HG03175 (cell line): ENCODE measurements around the gene C10orf95.

Experiments
- ATAC-seq: cut with Tn5 transposase; IDR thresholded peaks from one replicate; pipeline ENCODE4 v1.9.1; 2021; ENCODE audit warnings: mild to moderate bottlenecking, moderate library complexity; ENCODE audit not compliant: unreplicated experiment

C10orf95 gene

DNA sequence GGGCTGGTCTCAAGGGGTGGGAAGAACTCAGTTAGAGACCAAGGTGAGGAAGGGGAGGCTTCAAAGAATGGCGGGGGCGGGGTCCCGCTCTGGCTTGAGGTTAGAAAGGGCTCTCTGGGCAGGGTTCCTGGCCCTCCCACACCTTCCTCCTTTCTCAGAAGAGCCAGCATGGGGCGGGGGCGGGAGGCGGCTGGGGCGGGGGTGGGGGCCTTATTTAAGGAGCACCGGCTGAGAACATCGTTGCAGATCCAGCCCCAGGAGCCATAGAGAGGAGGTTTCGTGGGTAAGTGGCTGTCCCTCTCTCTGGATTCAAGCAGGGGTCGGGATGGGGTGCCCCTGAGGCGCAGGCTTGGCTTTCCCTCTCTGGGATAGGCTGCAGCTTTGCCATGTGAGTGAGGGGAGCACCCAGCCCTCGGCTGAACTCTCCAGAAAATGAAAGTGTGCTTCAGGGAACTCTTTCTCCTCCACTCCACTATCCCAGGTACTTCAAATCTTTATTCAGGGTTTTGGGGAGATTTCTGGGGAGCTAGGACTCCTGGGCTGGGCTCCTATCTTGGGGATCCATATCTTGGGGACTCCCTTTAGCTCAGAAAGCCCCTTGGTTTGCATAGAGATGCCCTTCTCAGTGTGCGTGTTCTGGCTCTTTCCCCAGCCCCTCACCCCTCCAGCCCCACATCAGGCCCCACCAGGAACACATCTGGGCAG, 15.7 kb downstream of the C10orf95 start:
- no peak for ATAC-seq

DNA sequence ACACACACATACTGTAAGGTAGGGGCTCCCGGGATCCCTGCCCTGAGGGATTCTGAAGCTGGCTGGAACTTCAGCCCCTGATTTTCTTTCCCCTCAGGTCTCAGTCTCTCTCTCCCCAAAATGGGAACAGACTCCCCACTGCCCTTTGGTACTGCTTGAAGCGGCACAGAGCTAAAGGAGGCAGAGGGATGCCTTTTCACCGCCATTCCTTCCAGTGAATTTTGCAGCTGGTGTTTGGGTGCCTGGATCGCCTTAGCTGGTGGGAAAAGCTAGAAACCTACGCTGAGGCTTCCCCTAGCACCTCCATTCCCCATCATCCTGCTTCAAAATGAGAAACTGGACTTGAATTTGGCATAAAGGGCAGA, 16.2 kb downstream of the C10orf95 start:
- ATAC-seq, result no peak

DNA sequence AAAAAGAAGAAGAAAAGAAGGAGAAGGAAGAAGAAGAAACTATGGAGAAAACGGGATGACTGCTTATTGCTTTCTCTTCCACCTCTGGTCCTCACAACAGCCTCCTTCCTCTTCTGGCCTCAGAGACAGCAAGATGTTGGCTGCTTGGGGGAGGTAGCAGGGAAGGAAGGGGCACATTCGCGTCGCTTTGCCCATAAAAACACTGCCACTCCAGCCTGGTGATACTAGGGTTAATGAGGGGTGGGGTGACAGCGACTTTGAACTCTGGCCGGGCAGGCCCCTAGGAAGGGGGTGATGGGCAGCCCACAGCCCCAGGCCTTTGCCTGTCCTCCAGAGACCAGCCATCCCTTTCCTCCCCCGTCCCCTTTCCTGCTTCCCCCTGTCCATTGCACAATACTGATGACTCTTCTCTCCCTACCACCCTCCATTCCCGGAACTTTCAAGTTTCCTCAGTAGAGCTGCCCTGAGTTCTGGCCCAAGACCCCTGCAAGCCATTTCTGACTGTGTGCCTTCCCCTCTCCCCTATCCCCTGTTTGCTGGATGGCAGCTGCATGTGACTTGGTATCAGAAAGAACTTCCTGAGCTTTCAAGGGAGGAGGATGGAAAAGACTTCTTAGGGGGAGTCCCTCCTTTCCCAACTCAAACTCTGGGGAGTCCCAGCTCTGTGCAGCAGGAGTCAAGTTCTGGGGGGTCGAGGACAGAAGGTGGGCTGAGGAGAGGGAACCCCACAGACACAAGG, 16.8 kb downstream of the C10orf95 start:
- no peak for ATAC-seq

DNA sequence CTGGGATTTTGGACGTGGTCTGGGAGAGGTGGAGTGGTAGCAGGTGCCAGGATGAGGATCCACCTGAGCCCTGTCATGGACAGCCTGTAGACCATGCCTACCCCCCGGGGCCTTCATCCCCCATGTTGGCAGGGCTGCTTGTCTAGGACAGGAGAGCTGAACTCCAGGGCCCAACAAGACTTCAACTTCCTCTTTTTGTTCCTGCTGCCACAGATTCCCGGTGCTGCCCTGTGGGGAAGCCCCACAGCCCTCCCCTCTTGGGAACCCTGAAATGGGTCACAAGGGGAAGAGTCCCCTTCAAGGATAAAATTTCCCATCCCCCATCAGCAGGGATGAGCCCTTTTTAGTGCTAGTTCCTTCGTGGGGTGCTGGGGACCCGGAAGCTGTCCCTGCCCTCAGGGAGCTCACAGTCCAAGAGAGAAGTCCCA, 17.7 kb downstream of the C10orf95 start:
- ATAC-seq, result no peak

DNA sequence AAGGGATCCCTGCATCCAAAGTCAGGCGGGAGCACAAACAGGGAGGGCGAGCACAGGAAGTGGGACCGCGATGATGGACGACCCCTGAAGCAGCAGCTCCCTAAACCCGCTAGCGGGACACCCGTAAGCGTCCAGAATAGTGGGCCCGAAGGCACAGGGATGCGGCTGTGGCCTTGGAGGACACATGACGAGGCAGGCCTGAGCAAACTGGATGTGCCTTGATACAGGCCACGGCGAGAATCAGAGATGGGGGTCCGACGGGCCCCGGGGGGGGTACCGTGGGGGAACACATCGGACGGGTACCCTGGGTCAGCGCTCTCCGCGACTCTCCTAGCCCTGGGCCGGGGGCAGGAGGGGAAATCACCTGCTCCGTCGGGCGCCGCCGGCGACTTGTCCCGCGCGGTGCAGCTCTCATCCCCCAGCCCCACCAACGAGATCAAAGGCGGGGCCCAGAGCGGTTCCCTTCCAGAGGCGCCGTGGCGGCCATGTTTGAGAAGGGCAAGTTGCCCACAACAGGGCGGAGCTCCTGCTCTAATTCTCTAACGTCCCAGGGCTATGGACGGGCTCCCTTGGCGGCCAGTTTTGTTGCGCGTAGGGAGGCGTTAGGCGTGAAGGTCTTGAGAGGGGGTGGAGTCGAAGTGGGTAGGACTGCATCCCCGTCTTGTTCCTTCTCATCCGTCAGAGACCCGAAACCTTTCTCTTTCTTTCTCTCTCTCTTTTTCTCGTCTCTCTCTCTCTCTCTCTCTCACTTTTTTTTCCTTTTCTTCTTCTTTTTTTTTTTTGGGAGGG, 19.0 kb downstream of the C10orf95 start, which contains the start of gene CUEDC2:
Gene CUEDC2, minus strand, starts transcription at position 413 of the 789 bp plus-strand sequence. CDS start 7,386 bp downstream, outside the sequence.
- ATAC-seq, result peak; percentile 88

DNA sequence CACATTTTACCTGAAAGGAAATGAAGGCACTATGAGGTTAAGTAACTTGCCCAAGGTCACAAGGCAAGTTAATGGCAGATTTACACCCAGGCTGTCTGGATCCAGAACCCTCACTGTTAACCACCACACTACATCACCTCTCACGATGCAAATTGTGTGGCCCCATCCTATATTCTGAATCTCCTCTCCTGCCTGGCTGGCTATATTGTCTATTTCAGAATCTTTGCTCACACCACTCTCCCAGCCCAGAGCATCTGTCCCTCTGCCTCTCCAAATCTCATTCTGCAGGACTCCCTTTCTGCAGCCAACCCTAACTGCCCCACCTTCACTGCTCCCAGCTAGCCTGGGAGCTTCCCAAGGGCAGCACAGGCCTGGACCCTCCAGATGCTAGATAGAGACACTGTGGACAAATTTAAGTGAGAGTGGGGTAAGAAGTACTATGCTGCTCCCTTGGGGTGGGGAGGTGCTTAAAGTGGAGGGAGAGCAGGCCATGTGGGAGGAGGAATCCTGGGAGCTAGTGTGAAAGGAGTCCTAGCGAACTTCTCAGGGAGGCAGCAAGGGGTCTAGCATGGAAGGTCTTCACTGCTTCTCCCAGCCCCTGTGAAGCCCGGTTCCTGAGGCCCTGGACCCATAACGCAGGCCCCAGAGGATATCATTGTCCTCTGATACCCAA, 19.8 kb downstream of the C10orf95 start:
- ATAC-seq, result no peak

DNA sequence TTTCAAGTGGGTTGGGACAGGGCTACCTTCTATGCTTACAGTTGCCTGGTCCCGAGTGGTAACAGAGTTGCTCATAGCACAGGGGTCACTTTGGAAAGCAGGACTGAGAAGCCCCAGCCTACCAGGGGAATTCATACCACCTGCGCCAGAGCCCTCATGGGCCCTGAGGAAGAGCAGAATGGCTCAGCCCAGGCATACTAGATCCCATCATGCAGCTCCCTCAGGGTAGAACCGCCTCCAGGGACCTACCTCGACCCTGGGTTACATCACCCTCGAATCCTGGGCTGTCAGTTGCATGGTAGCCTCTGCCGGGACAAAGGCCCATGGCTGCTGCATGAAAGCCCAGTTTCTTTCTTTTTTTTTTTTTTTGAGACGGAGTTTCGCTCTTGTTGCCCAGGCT, 21.9 kb downstream of the C10orf95 start:
- no peak for ATAC-seq

DNA sequence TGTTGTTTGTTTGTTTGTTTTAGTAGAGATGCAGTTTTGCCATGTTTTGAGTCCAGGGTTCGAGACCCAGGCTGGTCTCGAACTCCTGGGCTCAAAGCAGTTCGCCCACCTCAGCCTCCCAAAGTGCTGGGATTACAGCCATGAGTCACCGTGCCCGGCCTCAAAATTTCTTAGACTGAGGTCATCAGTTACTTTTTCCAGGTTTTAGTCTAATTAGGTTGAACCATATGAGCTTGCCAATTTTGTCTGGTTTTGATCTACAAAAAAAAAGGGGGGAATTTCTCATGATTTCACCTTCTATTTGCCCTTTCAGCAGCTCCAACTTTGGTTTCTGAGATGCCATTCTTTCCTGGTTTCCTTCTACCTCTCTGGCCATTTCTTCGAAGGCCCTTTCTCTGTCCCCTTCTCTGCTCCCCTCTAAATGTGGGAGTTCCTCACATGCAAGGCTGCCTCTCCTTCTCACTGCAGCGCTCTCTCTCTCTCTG, 24.5 kb downstream of the C10orf95 start:
- ATAC-seq, result no peak

DNA sequence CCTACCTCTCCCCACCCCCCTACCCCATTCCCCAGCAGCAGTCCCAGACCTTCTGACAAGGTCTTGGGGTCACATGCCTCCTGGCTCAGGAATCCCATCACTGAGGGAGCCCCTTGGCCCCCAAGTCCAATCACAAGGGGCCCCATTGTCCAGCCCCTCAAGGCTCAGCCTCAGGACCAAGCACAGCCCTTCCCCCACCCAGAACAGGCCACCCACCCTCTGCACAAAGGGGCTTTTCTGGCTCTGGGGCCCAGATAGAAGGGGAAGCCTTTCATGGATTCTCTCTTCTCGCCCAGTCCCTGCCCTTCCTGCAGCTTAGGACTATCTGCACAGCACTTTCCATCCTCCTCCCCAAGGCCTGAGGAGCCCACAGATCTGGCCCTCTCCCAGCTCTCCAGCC, 25.9 kb downstream of the C10orf95 start:
- ATAC-seq, result no peak

DNA sequence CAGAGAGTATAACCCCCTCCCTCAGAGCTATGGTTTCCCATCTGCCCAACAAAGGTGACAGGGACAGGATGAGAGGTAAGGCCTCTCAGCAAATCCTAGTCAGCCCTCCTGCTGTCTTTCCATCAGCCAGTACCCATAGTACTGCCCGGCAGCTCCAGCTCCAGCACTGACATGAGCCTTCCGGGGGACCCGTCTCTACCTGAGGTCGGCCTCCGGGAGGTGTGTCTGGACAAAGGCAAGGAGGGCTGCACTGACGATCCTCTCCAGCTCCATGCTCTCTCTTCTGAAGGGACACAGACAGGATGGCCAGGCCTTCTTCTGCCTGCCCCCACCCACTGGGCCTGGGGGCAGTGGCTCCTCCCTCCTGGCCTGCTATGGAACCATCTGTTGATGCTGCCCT, 26.4 kb downstream of the C10orf95 start:
- no peak for ATAC-seq

DNA sequence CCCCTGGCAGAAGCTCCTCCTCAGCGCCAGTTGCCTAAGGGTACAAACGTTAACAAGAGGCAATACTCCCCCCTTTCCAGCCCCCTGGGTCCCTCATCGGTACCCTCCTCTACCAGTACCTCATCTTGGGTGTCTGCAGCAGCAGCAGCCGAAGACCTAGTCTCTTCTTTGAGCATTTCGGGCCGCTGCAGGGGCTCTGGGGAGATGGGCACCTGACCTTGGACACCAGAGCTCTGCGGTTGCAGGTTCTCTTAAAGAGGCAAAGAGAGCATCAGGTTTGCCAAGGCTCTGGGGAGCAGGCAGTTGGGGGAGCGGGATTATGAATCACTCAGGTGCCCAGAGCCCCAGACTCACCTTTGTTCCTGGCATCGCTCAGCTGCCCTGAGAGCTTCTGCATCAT, 27.2 kb downstream of the C10orf95 start:
- no peak for ATAC-seq

DNA sequence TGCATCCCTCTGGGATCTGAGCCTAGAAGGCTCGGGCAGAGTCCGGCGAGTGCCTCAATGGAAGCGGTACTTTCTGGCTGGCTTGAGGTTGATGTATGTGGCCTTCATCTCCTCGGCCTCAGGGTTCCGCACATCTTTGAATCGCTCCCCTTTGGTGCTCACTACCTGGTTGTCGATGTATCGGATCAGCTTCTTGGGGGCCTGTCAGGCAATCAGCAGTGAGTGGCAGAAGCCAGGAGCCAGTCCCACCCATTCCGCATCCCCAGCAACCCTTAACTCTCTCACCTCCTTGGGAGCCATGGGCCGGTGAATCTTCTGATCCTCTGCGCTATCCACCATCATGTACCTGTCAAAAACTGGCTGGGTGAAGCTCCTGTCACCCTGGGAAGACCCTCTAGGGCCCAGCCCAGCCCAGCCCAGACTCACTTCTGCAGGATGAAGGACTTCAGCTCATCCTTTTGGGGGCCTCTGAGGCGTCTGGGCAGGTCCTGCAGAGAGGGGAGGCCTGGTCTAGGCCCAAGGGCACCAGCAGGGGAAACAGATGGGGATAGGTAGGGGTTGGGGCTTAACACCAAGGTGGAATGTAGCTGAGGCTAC, 27.9 kb downstream of the C10orf95 start:
- ATAC-seq, result no peak

DNA sequence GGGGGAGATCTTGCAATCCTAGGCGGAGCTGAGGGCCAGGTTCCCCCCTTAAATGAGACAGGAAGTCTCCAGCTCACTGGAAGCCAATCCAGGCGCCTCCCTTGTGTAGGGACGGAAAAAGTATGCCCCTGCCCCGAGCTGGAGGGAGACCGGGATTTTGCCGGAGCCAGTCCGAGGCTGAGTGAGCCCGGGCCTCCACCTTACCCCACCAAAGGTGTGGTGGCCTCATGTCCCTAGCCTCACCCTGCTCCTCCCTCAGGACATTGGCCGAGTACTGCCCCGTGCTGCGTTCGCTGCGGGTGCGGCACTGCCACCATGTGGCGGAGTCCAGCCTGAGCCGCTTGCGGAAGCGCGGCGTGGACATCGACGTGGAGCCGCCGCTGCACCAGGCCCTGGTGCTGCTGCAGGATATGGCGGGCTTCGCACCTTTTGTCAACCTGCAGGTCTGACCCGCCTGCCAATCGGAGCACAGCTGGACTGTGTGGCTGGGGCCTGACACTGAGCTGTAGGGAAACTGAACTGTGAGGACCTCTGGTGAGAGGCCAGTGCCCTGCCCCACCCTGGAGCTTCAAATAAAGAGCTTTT, 28.7 kb downstream of the C10orf95 start:
- ATAC-seq, result peak; percentile 30

DNA sequence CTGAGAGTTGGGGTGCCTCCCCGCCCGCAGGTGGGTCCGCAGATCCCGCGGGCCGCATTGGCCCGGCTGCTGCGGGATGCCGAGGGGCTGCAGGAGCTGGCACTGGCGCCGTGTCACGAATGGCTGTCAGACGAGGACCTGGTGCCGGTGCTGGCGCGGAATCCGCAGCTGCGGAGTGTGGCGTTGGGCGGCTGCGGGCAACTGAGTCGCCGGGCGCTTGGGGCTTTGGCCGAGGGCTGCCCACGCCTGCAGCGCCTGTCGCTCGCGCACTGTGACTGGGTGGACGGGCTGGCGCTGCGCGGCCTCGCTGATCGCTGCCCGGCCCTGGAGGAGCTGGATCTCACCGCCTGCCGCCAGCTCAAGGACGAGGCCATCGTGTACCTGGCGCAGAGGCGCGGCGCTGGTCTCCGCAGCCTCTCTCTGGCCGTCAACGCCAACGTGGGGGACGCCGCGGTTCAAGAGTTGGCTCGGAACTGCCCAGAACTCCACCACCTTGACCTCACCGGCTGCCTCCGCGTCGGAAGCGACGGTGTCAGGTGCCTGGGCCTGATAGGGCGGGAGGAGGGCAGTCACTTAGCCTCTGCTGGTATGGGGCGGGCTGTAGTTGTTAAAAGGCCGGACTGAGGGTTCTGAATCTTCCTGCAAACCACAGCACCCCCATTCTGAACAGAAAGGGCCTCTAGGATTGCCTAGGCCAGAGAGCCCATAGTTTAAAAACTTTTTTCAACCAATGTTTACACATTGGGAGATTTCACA, 29.4 kb downstream of the C10orf95 start:
- ATAC-seq, result no peak

DNA sequence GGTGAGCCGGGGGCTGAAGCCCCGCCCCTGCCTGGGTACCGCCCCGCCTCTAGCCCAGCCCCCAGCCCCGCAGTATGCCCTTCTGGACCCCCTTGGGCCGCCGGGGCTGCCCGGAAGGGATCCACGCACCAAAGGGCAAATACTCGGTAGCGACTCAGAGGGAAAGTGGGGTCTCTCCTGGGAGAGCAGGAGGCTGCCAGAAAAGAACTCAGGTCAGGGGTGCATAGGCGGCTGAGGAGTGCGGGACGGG, 29.9 kb downstream of the C10orf95 start:
- ATAC-seq, result no peak

DNA sequence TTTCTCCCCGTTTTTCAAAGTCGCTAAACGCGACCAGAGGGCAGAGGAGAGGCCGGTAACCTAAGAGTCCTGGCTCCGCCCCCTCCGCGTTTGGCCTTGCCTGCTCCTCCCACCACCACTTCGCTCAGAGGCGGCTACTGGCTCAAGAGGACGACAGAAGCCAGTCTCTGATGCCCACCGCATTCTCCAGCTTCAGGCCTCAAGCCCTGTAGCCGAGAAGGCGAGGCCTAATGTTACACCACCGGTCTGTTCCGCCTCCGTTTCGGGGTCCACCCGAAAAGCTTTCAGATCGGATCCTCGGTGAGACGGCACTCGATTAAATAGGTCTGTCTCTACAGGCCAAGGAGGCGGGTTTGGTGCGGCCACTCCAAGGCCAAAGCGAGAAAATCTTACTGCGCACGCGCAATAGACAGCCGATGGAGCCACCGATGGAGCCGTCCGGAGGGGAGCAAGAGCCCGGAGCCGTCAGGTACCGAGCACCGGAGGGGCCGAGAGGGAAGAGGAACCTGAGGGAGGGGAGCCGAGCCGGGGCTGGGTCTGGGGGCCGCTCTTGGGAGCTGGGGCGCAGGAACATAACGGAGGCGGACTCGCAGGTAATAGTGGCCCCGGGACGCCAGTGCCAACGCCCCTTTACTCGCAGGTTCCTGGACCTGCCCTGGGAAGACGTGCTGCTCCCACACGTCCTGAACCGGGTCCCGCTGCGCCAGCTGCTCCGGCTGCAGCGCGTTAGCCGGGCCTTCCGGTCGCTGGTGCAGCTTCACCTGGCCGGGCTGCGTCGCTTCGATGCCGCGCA, 30.4 kb downstream of the C10orf95 start, which contains the start of gene FBXL15:
Gene FBXL15, plus strand, starts transcription at position 123 of the 793 bp plus-strand sequence. Its CDS starts 294 bp downstream, at position 417.
- peak; percentile 72 for ATAC-seq

DNA sequence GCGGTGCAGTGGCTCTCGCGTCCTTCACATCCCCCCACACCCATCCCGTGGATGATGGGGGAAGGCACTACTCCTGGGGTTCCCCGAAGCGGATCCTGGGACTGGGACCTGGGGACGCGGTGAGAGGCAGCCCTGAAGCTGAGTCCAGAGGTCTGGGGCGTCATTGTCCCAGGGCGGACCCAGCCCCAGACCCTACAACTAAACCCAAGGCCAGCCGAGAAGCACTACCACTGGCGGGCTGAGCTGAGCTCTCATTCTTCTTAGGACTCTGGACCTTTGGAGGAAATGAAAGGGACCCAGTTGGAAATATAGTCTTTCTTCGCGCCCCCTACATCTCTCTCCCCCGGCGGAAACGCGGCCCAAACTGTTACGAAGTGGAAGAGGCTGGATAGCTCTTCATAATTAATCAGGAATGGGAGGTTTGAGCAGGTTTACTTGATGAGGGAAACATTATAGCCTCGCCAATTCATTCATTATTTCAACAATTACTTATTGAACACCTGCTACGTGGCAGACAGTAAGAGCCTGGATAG, 31.1 kb downstream of the C10orf95 start:
- ATAC-seq, result no peak
